HG03342 (cell line): ENCODE measurements around the gene KLKB1.
"Not testable (repeated sequence)": the region's sequence is repeated elsewhere in the genome, so short reads cannot be mapped to it uniquely, and the experiment has no call there.

ENCODE experiments used
- ATAC-seq: cut with Tn5 transposase; IDR thresholded peaks from one replicate; pipeline ENCODE4 v1.9.1; 2021; ENCODE audit warnings: mild to moderate bottlenecking, moderate library complexity; ENCODE audit not compliant: unreplicated experiment

KLKB1 gene

GRCh38 chr4:186226521-186227189 lies 652 bp upstream of the KLKB1 start:
- ATAC-seq, result no peak

GRCh38 chr4:186227744-186228513 lies 622 bp downstream of the KLKB1 start:
- no peak for ATAC-seq

GRCh38 chr4:186228514-186228894 lies 1.2 kb downstream of the KLKB1 start:
- no peak for ATAC-seq

DNA sequence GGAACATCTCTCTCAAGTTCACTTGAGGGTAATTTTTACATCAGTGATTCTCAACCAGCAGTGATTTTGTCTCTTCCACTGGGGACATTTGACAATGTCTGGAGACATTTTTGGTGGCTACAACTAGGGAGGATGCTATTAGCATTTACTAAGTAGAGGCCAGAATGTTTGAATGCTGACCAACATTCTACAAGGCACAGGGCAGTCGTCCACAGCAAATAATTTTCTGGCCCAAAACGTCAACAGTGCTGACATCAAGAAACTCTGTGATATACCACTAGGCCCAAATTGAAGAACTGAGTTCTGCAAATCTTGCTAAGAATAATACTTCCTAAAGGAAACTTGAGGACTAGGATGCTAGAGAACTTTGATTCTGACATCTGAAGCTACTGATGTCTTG lies 7.1 kb downstream of the KLKB1 start:
- no peak for ATAC-seq

- ATAC-seq, result no peak
These were observed 8.8 kb downstream of the KLKB1 start for GRCh38 chr4:186236126-186236525.

DNA sequence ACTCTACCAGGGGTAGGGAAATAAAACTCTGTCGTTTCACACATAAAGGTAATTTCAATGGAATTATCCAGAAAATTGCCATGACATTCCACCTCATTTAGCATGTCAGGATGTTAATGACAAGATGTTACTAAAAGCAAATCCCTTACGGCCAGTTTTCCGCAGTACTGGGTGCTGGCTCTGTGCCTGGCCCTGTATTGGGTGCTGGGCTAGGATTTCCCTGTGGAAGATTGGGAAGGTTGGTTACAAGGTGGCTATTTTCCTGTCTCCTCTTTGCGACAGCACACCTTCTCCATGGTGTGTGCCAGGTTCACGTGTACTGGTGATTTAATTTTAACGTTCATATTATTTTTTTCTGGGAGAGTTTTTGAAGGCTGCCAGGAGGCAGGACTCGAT lies 13.1 kb downstream of the KLKB1 start:
- ATAC-seq, result no peak

- ATAC-seq, result no peak
These were observed 13.7 kb downstream of the KLKB1 start for GRCh38 chr4:186240848-186241491.

DNA sequence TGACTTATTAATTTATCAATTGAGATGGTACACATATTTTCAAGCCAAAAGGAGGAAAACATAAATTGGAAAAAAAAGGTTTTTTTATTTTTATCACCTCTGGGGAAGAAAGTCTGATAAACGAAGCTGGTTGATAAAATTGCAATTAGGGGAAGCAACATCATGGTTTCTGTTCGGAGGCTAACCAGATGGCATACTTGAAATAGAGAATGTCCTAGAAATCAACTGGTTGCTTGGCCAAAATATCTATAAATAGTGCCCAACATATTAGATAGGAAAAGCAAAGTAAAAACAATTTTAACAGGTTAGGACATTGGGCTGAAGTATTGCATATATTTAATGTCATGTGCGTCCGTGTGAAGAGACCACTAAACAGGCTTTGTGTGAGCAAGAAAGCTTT lies 14.3 kb downstream of the KLKB1 start:
- ATAC-seq, result no peak

DNA sequence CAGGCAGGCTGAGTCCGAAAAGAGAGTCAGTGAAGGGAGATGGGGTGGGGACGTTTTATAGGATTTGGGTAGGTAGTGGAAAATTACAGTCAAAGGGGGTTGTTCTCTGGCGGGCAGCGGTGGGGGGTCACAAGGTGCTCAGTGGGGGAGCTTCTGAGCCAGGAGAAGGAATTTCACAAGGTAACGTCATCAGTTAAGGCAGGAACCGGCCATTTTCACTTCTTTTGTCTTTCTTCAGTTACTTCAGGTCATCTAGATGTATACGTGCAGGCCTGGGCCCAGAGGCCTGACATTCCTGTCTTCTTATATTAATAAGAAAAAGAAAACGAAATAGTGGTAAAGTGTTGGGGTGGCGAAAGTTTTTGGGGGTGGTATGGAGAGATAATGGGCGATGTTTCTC lies 14.7 kb downstream of the KLKB1 start:
- ATAC-seq, result not testable (repeated sequence)

DNA sequence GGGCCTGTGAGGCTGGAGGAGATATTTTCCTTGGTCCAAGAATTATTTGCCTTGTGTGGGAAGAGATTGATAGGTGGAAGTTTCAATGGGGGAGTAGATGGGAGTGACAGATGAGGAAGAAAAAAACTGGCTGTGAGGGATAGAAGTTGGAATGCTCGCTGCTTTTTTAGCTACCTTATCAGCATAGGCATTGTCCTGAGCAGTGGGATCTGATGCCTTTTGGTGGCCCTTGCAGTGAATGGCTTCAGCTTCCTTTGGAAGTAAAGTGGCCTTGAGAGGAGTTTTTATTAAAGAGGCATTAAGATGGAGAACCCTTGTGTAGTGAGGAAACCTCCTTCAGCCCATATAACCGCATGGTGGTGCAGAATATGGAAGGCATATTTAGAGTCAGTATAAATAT lies 16.0 kb downstream of the KLKB1 start:
- no peak for ATAC-seq

DNA sequence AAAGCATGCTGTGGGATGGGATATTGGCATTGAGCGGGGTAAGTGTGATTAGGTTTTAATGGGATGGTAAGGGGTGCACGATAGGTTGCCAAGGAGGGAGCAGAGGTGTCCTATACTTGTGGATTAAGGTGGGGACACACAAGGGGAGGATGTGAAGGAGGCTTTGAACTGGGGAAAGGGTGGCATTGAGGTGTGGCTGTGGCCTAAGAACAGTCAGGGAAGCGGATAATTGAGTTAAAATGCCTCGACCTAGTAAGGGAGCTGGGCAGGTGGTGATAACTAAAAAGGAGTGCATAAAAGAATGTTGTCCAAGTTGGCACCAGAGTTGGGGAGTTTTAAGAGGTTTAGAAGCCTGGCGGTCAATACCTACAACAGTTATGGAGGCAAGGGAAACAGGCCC lies 17.5 kb downstream of the KLKB1 start:
- ATAC-seq, result no peak

DNA sequence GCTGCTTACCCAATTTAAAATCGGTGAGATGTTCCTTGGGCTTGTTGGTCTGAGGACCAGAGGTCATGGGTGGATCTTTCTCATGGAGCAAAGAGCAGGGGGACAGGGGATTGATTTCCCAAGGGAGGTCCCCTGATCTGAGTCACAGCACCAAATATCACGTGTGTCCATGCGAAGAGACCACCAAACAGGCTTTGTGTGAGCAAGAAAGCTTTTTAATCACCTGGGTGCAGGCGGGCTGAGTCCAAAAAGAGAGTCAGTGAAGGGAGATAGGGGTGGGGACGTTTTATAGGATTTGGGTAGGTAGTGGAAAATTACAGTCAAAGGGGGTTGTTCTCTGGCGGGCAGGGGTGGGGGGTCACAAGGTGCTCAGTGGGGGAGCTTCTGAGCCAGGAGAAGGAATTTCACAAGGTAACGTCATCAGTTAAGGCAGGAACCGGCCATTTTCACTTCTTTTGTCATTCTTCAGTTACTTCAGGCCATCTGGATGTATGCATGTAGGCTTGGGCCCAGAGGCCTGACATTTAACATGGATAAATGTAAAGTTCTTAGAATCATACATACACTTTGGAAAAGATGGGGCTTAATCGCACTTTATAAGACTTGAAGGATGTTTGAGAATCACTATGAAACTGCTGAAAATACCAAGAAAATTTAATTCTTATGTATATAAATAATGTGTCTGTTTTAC lies 19.9 kb downstream of the KLKB1 start:
- not testable (repeated sequence) for ATAC-seq

DNA sequence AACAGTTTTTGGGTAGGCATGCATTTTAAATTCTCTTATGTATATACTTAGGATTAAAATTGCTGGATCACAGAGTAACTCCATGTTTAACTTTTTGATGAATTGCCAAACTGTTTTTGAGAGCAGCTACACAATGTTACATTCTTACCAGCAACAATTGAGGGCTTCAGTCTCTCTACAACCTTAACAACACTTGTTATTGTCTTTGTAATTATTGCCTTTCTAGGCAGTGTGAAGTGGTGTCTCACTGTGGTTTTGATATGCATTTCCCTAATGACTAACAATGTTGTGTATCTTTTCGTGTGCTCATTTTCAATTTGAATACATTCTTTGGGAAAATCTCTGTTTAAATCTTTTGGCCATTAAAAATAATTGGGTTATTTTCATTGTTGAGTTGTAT lies 21.3 kb downstream of the KLKB1 start:
- ATAC-seq, result no peak

DNA sequence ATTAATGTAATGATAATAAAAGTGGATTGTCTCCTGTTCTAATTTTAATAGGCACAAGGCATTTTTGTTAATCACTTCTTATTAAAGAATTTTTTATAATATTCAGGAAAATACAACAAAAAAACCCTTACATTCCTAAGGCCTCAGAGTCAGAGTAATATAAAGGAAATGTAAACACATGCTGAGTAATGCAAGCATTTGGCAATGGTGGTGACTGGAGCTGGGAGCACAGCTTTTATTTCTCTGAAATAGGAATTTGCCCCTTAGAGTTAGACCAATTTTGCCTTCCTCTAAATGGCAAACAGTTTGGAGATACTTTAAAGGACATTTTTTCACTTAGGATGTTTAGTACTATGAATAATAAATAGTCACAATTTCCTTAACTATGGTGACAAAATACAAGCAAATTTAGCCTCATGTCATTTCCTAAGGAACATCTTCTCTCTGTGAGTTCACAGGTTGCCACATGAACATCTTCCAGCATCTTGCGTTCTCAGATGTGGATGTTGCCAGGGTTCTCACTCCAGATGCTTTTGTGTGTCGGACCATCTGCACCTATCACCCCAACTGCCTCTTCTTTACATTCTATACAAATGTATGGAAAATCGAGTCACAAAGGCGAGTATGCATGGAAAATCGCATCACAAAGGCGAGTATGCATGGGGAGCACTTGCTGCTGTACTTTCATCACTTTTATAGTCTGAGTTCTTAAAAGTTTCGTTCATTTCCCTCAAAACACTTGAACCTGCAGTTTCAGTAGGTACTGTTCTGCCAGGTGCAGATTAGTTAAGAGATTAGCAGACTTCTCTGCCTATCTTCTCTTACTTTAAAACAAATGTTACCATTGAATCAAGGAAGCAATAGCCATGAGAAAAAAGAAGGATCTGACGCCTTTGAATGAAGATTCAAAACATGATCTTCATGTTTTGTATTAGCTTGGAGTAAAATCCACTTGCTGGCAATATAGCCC lies 22.8 kb downstream of the KLKB1 start:
- ATAC-seq, result no peak

- ATAC-seq, result no peak
These were observed 23.5 kb downstream of the KLKB1 start for GRCh38 chr4:186250760-186251159.

DNA sequence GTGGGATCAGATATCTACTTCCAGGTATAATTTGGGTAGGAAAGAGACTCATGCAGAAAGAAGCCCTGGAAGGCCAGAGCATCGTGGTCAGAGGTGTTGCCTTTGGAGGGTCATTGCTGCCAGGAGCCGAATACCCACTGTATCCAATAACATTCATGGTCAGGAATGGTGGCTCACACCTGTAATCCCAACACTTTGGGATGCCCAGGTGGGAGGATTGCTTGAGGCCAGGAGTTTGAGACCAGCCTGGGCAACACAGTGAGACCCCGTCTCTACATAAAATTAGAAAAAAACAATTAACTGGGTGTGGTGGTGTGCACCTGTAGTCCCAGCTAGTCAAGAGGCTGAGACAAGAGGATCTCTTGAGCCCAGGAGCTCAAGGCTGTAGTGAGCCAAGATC lies 27.8 kb downstream of the KLKB1 start:
- ATAC-seq, result no peak

DNA sequence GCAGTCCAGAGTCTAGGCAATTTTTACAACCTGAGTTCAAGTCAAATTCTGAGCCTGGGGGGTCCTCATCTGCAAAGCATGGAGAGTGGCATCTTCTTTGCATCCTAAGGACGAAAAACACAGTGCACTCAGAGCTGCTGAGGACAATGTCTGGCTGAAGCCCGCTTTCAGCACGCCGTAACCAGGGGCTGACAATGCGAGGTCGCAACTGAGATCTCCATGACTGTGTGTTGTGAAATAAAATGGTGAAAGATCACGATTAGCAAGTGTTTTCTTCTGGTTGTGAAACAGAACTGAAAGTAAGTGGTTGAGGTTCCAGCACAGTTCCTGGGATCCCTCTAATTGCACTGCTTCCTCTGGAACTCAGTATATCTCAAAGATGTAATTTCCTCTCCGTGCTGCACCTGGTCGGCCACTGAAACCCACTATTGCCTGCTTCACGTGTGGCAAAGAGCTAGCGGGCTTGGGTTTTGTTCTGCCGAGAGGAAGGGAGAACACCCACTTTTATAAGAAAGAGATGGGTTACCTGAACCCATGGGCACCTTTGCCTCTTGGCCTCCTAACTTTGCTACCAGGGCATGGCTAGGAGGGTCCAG lies 31.0 kb downstream of the KLKB1 start:
- no peak for ATAC-seq

DNA sequence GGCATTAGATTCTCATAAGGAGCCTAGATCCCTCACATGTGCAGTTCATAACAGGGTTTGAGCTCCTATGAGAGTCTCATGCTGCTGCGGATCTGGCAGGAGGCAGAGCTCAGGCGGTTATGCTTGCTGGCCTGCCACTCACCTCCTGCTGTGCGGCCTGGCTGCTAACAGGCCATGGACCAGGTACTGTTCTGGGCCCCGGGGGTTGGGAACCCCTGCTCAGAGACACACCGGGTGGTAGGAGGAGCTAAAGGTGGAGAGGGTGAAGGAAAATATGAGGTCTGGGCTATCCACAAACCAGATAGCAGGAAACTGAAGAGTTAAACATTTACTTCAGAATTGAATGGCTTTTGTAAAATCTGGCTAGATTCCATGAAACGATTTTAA lies 32.8 kb downstream of the KLKB1 start:
- no peak for ATAC-seq

DNA sequence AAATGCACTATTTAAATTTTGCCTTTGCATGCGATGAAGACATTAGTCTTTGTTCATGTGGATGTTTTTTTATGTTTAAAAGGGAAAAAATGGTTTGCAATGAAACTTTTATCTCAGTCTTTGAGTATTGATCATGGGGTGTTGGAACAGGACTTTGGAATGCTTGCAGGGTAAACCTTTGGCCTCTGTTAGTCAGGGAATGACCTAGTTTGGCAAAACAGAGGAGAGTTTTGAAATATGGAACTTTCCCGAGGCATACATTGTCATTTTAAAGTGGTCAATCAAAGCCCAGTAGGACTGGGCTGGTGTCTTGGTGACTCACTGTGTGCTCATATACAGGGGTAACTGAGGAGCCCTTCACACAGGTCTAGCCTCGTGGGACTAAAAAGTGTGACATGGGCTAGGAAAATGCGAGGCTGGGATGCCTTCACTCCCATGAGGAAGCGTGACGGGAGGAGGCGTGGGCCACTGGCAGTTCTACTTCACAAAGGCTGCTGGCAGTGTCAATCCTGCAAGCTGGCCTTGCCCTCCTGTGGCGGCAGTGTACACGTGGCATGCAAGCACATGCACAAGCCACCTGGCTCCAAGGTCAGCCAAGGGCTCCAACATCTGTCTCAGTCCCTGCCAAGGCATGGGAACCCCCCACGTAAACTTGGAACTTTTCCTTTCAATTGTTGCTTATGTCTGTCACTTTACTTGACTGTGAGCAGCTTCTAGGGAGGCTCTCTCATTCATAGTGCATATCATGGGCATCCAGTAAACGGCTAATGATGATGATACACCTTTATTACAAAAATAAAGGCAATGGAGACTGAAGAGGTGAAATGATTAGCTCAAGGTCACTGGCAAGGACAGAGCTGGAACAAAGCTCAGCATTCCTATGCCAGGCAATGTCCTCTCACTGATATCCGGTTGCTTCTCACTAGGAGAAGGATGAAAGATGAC lies 33.5 kb downstream of the KLKB1 start:
- ATAC-seq, result no peak
